Measurements from ENCODE around the gene PBX4.

DNA sequence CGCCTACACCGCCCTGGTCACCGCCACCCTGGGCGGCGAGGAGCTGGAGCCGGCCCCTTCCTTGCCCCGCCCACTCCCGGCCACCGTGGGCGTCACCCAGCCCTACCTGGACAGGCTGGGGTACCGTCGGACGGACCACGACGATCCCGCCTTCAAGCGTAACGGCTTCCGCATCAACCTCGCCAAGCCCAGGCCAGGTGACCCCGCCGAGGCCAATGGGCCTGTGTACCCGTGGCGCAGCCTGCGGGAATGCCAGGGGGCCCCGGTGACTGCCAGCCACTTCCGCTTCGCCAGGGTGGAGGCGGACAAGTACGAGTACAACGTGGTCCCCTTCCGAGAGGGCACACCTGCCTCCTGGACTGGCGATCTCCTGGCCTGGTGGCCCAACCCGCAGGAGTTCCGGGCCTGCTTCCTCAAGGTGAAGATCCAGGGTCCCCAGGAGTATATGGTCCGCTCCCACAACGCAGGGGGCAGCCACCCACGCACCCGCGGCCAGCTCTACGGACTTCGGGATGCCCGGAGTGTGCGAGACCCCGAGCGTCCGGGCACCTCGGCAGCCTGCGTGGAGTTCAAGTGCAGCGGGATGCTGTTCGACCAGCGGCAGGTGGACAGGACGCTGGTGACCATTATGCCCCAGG is 73.4 kb downstream of the PBX4 start:
- no peak for TF ChIP-seq EGR1 (IDR thresholded peaks at IDR 0.05; ENCODE audit: borderline replicate concordance, low read depth, low read length)
- TF ChIP-seq CTCF (IDR thresholded peaks at IDR 0.05; ENCODE audit: control extremely low read depth in 1 of 3, insufficient read depth in 1 of 3, low read depth in 1 of 3, low read length in 3 of 3): no peak
- no peak for TF ChIP-seq SP1 (IDR thresholded peaks at IDR 0.05; ENCODE audit: low read depth, low read length)
- TF ChIP-seq RFX5 (IDR thresholded peaks at IDR 0.05; ENCODE audit: borderline replicate concordance, low read depth, low read length): no peak
- TF ChIP-seq, protein P1, sequence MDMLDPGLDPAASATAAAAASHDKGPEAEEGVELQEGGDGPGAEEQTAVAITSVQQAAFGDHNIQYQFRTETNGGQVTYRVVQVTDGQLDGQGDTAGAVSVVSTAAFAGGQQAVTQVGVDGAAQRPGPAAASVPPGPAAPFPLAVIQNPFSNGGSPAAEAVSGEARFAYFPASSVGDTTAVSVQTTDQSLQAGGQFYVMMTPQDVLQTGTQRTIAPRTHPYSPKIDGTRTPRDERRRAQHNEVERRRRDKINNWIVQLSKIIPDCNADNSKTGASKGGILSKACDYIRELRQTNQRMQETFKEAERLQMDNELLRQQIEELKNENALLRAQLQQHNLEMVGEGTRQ (IDR thresholded peaks at IDR 0.05; ENCODE audit: low read length): no peak
